HTERT RPE-1 (cell line): Measurements from ENCODE around the gene IGSF6.
"Not testable (repeated sequence)": the region's sequence is repeated elsewhere in the genome, so short reads cannot be mapped to it uniquely, and the experiment has no call there.

Source experiments
- in situ Hi-C: fragments of 300-500 bp; cut with MboI; formaldehyde crosslinking; loops from 4 replicates; pipeline ENCODE4 v1.14.3; 2020; ENCODE audit warnings: low sequenced_read_pairs

IGSF6 gene, protein sequence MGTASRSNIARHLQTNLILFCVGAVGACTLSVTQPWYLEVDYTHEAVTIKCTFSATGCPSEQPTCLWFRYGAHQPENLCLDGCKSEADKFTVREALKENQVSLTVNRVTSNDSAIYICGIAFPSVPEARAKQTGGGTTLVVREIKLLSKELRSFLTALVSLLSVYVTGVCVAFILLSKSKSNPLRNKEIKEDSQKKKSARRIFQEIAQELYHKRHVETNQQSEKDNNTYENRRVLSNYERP

DNA sequence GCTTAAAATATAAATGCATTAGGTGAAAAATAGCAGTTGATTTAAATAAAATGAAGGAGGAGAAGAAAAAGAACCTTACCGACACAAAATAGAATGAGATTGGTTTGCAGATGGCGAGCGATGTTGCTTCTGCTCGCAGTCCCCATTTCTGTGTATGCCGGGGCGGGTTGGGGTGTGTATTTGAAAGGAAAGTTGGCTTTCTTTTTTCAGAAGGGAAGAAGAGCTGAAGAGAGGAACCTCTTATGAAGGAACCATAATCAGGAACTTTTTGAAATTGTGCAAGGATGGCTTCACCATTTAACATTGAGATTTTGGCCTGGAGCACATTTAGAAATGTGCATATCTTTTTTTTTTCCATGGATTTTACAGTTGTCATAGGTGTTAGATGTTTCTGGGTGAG lies at the start of gene IGSF6:
TSS of gene IGSF6 (minus strand) at position 156 of the 400 bp plus-strand sequence. CDS start at position 146, 10 bp downstream.
- in situ Hi-C loops, result no loop called here

DNA sequence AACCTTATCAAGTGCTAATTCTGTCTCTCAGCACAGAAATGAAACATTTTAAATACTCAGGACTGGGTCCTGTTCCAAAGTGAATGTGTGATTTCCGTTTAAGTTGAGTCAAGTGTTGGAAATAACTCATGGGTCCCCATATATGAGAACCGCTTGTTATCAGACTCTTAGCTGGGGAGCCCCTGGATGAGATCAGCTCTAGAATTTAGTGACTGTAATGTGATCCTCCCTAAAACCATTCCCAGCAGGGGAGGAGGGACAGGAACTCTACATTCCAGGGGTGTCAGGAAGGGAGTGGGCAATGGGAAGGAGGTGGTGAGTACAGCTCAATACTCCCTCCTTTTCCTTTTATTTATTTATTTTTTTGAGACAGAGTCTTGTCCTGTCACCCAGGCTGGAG lies 48.9 kb upstream of the IGSF6 start:
- in situ Hi-C loops, result no loop called here

DNA sequence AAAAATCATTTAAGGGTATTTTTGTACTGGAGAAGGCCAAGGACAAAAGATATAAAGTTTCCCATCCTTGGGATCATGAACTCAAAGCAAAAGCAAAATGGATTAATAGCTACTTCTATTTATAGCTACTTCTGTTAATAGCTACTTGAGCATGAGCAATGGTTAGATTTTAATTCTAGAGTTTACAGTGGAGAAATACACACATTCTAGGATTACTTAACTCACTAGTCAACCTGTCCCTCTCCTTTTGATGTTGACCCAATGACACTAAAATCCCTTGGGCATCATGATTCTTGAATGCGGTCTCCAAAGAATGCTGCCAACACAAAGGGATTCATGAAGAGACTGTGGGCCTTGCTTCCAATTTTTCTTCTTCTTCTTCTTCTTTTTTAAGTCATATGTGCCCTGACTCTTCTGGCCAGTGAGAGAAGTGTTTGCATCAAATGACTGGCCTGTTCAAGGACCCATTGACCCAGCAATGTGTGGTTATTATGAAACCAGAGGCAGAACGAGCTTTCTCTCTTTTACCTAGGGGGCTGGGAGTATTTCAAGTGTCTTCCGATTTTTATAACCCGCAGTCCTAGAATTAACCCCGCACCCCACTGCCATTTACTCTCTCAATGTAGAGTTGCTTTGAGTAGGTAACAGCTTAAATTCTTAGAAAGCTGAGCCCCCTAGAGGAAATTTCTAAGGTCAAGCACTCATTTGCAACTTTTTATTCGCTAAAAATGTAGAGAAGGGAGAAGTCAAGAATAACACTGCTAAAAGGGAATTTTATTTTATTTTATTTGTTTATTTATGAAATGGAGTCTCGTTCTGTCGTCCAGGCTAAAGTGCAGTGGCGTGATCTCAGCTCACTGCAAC lies 46.0 kb upstream of the IGSF6 start:
- in situ Hi-C loops, result no loop called here

DNA sequence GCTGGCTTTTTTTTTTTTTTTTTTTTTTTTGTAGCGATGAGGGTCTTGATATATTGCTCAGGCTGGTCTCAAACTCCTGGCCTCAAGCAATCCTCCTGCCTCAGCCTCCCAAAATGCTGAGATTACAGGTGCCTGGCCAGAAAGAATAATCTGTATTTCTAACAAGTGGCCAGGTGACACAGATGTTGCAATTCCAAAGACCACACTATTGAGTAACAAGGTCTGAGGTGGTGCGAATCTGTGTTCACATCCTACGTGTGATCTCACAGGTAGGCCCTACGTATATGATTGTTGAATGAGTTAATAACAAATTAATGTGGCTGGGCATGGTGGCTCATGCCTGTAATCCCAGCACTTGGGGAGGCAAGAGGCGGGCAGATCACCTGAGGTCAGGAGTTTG lies 44.6 kb upstream of the IGSF6 start:
- in situ Hi-C loops, result no loop called here

DNA sequence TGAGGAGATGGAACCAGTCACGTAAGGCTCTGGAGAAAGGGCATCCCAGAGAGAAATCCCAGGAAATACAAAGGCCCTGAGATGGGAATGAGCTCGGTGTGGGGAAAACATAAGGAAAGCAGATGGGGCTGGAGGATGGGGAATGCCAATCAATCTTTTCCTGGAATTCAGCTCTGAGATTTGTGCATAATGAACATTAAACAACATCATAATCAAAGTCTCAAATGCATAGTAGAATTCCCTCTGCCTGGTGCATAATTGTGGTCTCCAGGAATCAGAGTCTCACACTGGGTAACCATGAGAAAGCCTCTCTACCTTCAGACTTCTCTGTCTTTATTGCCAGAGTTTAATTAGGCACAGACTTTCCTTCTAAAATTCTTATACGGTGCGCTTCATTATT lies 42.2 kb upstream of the IGSF6 start:
- in situ Hi-C loops, result no loop called here

DNA sequence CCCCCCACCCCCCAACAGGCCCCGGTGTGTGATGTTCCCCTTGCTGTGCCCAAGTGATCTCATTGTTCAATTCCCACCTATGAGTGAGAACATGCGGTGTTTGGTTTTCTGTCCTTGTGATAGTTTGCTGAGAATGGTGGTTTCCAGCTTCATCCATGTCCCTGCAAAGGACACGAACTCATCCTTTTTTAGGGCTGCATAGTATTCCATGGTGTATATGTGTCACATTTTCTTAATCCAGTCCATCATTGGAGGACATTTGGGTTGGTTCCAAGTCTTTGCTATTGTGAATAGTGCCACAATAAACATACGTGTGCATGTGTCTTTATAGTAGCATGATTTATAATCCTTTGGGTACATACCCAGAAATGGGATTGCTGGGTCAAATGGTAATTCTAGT lies 38.6 kb upstream of the IGSF6 start:
- in situ Hi-C loops, result not testable (repeated sequence)

DNA sequence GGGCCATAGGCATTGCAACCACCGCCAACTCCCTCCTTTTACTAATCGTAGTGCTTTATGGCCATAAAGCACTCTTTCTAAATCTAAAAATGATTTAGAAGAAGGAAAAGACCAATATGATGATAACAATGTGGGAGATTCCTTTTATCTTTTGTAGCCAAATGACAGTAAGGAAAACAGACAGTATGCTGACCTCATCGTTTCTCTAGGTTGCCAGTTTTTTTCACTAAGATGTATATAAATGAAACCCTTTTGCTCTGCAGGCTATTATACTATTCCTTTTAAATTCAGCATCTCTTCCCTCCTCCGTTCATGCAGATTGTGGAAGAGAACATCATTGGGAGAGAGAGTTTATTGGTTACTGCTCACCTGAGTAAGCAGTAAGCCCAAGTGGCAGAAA lies 36.7 kb upstream of the IGSF6 start:
- in situ Hi-C loops, result no loop called here

DNA sequence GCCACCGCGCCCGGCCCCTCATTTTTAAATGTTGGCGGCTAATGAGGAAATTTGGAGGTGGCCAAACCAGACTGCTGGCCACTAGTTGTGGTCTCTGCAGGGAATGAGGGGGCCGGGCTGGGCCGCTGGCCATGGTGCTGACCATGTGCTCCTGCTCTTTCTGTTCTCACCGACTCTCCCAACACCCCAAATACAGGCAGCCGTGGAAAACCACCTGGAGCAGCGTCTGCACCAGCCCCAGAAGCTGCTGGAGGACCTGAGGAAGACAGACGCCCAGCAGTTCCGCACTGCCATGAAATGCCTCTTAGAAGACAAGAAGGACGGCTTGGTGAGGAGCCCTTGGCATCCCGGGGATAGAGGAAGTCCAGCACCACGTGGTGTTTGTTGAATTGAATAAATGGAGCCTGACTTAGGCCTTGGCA lies 32.6 kb upstream of the IGSF6 start:
- in situ Hi-C loops, result no loop called here

DNA sequence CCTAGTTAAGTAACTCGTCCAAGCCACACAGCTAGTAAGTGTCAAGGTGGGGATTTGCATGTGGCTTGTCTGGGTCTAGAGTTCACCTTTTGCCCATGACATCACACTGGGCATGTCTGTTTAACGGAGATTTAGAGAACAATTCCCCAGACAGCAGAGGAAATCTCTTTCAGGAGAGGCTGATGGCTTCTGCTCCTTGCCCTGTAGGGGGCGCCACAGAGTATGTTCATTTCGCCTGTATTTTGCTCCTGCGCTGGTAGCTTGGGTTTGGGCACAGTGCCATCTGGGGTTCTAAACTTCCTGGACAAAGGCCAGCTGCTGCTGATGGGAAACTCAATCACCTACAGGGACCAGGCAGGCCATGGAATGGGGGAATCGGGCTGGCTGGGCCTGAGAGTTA lies 31.8 kb upstream of the IGSF6 start:
- in situ Hi-C loops, result no loop called here

DNA sequence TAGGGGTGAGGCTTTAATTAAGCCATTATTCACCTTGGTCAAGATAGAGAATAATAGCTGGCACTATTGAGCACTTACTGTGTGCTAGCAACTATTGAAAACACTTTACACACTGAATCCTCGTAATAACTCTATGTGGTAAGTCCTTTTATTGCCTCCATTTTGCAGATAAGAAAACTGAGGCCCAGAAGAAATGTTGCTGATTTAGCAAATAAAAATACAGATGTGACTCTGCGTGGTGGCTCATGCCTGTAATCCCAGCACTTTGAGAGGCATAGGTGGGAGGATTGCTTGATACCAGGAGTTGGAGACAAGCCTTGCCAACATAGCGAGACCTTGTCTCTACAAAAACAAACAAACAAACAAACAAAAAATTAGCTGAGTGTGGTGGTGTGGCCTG lies 30.8 kb upstream of the IGSF6 start:
- in situ Hi-C loops, result no loop called here

DNA sequence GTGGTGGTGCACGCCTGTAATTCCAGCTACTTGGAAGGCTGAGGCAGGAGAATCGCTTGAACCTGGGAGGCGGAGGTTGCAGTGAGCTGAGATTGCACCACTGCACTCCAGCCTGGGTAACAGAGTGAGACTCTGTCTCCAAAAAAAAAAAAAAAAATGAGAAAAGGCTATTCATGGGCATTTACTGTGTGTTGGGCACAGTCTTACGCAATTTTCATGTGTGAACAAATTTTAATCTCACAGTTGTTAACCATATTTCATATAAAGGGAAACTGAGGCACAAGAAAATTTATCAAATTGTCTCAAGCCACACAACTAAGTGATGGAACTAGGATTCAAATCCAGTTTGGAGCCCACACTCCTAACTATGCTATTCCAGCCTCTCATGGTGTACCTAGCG lies 28.3 kb upstream of the IGSF6 start:
- in situ Hi-C loops, result not testable (repeated sequence)

DNA sequence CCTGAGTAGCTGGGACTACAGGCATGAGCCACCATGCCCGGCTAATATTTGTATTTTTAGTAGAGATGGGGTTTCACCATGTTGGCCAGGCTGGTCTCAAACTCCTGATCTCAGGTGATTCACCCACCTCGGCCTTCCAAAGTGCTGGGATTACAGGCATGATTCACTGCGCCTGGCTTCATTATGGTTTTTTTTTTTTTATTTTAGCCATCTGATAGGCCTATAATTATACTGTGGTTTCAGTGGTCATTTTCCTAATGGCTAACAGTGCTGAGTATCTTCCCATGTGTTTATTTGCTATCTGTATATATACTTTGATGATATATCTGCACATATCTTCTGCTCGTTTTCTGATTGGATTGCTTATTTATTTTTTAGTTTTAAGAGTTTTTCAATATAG lies 22.0 kb upstream of the IGSF6 start:
- in situ Hi-C loops, result not testable (repeated sequence)

DNA sequence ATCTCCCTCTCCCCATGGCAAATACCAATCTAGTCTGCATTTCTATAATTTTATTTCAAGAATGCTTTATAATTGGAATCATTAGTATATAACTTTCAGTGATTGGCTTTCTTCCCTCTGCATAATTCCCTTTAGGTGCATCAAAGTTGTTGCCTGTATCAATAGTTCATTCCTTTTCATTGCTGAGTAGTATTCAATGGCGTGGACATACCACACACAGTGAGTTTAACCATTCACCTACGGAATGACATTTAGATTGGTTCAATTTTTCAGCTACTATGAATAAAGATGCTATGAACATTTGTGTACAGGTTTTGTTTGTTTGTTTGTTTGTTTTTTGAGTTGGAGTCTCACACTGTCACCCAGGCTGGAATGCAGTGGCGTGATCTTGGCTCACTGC lies 21.1 kb upstream of the IGSF6 start:
- in situ Hi-C loops, result no loop called here

DNA sequence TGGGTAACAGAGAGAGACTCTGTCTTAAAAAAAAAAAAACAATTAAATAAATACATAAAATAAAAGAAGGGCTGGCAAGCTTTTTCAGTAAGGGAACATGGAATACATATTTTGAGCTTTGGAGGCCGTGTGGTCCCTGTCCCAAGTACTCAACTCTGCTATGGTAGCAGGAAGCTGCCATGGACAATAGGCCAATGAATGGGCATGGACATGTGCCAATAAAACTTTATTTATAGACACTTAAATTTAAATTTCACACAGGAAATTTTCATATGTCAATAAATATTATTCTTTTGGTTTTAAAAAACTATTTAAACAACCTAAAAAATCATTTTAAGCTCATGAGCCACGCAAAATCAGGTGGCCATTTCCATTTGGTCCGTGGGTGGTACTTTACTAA lies 15.2 kb upstream of the IGSF6 start:
- in situ Hi-C loops, result no loop called here

DNA sequence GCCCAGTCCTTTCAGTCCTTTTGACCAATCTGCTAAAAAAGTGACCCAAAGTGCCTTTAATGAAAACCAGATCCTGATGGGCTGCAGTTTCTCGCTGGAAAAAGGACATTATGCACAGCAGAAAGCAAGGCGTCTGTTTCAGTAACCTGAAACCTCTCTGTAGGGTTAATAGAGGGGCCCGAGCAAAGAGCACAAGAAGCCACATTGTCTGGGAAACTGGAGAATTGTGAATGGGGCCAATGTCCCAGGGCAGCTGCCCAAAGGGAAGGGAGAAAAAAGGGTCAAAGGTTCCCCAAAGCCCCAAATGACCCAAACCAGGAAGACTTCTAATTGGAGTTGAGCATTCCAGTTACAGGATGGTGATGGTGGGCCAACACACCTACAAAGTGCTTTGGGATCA lies 14.4 kb upstream of the IGSF6 start:
- in situ Hi-C loops, result no loop called here

DNA sequence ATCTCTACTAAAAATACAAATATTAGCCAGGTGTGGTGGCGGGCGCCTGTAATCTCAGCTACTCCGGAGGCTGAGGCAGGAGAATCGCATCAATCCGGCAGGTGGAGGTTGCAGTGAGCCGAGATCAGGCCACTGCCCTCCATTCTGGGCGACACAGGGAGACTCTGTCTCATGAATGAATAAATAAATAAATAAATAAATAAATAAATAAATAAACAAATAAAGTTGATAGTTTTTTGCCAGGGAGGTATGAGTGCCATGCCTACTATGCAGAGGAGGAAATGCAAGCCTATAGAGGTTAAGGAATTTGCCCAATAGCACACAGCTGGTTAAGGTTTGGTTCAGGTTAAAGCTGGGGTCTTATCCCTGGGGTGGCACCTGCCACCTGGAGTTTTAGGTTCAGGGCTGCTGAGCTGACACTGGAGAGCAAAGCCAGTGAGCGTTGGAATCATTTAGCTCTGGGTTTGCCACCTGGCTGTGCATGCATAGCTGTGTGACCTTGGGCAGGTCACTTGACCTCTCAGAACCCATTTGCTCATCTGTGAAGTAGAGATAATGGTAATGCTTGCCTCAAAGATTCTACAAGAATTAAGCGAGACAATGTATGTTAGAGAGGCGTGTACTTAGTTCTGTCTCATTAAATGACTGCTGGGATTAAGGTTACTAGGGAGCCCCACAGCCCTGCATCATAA lies 12.5 kb upstream of the IGSF6 start:
- in situ Hi-C loops, result no loop called here

DNA sequence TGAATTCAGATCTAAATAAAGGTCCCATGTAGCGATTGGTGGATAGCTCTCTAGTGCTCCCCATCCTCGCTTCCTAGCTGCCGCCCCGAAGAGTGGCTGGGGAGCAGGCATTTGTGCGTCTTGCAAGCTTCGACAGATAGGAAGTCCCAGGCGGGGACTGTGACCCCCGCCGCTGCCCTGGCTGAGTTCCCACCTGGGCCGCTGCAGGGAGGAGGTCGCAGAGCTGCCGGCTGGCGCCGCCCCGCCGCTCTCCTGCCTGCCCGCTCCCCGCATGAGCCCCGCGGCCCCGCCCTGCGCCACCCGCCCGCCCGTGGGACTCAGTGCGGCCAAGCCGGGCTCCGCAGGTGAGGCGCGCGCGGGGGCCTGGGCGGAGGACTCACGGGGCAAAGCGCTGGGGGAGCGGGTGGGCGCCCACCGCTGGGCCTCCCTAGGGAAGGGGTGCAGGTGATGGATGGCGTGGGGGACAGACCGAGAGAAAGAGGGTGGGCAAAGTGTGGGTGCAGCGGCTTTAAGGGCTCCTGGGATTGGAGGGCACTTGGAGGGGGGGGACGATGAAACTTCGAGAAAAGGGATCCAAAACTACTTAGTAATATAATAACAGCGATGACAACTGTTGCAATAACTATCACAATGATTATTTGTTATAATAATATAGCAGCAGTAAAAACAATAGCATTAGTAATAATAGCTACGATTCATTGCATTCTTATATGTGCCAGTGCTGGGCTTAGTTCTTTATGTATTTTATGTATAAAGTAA lies 11.7 kb upstream of the IGSF6 start, which contains the start of gene OTOA:
TSS of gene OTOA (plus strand) at position 80 of the 759 bp plus-strand sequence. CDS start 14,547 bp downstream, outside the sequence.
- in situ Hi-C loops, result no loop called here

DNA sequence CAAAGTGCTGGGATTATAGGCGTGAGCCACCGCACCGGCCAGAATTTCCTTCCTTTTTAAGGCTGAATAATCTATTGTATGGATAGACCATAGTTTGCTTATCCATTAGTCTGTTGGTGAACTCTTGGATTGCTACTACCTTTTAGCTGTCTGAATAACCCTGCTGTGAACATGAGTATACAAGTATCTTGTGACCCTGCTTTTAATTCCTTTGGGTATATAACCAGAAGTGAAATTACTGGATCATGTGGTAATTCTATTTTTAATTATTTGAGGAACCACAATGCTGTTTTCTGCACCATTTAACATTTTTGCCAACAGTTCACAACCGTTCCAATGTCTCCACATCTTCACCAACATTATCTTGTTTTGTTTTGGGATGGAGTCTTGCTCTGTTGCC lies 6.7 kb upstream of the IGSF6 start:
- in situ Hi-C loops, result no loop called here

DNA sequence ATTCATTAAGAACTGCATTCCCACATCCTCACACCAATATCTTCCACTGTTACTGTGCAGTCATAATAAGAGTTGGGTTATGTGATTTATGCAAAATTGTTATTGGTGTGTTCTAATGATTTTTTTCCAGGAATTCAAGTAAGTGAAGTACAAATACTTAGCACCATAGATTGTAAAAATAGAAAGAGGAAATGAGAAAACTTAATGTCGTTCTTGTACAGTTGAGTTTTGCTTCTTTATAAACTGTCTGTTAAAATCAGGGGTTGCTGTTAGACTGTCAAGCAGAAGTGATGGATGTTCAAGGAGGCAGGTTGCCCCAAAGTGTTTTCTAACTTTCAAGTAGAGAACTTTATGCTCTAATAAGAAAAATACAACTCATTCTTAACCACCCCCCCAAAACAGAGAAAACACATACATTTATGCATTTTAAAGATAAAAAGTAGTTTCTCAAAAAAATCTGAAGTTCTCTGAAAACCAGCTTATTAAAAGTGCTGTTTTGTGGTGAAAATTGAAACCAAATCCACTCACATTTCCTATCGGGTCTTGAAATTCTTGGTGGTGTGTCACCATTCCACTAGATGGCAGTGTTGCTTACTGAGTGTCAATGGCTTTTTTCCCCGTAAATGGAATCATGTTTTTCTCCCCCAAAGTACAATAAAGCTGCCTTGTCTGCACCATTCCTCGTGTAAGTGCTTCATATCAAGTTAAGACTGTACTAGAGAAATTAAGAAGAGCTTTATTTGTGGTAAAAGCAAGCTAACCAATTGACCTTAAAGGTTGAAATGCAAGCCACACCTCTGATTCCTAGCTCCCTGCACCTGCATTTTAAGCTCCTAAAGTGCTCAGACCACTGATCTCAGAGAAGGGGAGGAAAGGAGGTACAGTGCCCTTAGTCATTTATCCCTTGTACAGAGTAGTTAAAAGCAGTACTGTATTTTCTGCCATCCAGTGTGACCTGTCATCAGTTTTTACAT lies 4.7 kb upstream of the IGSF6 start:
- in situ Hi-C loops, result no loop called here

DNA sequence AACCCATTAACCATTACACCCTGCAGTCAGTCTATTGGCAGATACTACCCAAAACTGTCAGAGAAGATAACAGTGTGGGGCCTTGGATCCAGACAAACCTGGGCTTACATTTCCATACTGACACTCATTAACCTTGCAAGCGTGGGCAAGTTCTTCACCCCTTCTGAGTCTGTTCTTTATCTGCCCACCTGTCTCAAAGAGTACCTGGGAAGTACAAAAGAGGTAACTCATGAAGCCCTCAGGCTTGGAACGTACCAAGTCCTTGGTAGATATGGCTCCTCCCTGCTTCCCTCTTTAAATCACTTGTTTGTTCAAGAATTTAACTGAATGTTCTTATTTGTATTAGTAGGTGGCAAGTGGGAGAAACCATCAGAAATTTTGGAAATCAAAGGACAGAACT lies 2.5 kb upstream of the IGSF6 start:
- in situ Hi-C loops, result no loop called here
